GM12875 (cell line): ENCODE measurements around the gene FGGY.

Experiments
- H3K4me3 ChIP-seq: one replicate; pipeline ENCODE4 v1.5.1; 2011; ENCODE audit warnings: low read depth, low read length, control low read depth
- CTCF ChIP-seq: IDR thresholded peaks from 2 replicates; pipeline ENCODE4 v1.5.1; 2011; ENCODE audit warnings: low read depth, mild to moderate bottlenecking, control low read depth, inconsistent platforms, low read length, moderate library complexity, borderline replicate concordance; ENCODE audit not compliant: insufficient read depth

Gene FGGY

DNA sequence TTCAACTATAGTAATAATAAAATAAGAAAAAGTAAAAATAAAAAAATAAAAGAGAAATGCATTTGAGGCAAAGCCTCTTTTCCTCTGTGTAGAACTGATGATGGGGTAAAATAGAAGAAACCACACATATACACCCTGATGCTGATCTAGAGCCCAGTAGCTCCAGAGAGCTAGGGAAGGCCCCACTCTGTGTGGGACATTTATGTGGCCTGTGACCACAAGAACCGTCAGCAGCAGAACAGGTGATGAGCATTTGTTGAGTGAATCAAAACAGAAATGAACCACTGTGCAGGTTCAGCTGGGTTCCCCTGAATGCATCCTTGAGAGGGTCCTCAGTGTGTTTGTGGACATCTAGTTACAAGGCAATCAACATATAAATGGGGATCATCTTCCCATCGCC lies 296.0 kb downstream of the FGGY start:
- H3K4me3 ChIP-seq, result no peak overlapping the region
- no peak for TF ChIP-seq CTCF

- no peak for TF ChIP-seq CTCF
- no peak overlapping the region for H3K4me3 ChIP-seq
Observed at GRCh38 chr1:59593798-59594790, 297.2 kb downstream of the FGGY start.

DNA sequence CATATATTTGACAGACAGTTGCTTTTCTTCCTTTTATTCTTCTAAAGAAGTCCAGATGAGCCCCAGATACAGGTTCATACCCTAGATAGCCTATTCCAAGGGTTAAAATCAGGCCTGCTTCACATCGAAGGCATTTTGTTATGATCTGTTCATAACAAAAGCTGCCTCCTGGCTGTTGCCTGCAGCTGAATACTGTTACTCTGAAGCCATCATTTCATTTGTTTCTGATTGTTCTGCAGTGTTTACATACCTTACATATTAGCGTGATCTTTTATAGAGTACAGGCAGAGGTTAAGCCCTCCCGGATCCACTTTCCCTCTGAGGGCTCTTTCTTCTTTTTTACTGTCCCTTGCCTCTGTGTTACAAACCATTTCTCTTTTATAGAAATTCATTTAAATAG lies 298.9 kb downstream of the FGGY start:
- no peak overlapping the region for H3K4me3 ChIP-seq
- no peak for TF ChIP-seq CTCF

DNA sequence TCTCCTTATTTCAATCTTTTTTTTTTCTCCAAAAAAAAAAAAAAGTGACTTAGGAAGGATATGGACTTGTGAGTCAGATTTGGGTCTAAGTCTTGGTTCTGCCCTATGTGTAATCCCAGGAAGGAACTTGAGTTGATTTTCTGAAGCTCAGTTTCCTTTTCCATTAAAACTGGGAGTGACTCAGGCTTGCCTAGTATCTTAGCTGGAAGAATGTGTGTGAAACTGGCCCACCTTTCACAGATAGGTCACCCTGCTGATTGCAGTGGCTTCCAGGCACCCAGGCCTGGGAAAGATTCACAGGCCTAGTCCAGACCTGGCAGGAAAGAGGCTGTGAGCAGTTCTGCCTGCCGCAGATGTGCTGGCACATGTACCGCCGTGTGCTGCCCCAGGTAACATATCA lies 299.5 kb downstream of the FGGY start:
- no peak overlapping the region for H3K4me3 ChIP-seq

GRCh38 chr1:59596956-59597355 lies 300.1 kb downstream of the FGGY start:
- no peak for TF ChIP-seq CTCF
- H3K4me3 ChIP-seq, result no peak overlapping the region

More for the DNA sequence above, 299.5 kb downstream of the FGGY start:
- TF ChIP-seq CTCF, result no peak

DNA sequence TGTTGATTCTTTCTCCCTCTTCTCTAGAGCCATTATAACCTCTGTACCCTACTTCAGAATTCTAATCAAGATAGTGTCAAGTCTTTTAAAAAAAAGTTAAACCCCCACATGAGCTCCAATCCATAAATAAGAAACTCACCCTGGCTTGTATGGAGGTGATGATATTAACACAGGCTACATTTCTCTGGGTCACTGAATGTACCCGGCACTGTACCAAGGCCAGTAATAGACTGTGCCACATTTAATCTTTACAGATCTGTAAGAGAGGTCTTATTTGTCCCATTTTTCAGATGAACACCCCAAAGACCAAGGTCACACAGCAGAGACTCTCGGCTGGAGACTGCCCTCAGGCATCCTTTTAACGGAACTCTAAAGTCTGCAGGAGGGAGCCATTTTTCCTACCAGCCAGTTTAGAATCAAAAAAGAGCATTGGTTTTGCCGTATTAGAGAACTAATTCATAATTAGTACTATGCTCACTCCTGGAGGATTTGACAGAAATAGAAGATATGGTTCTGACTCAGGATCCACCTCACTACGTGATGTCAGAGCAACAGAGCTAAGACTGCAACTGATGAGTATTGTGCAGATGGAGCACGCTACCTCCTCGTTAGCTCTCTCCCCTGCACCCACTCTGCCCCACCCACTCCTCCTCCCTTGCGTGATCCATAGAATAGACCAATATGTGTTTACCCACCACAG lies 300.7 kb downstream of the FGGY start:
- no peak overlapping the region for H3K4me3 ChIP-seq
- TF ChIP-seq CTCF, result no peak
